ENCODE results near the gene ULK4. TPM values are rescaled to one million over a fixed set of nuclear protein-coding genes. Genes with fewer than 3 reads are reported as not detected.
A peak's percentile ranks its signal among the peaks of the same experiment; 100 is the strongest.

ULK4 gene
- polyA plus RNA-seq, 1 experiment, result 1.6 TPM

DNA sequence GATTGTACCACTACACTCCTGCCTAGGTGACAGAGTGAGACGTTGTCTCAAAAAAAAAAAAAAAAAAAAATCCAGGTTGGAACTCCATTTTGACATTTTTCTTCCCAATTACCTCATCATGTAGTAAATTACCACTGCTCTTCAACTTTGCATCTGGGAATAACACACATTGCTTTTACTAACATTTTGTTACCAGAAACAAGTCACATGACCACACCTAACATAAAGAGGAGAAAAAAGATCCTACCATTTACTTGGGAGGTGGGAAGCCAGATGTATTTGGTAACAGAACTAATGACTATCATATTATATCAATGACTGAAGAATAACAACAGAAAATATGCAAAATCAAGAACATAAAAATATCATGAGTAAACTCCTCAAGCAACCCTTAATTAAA, 49.6 kb downstream of the ULK4 start:
- POLR2A ChIA-PET, result no interaction called here
- Histone ChIP-seq H3K27me3 (ENCODE audit: control insufficient read depth, insufficient read depth, low read length) (no peaks in the 10 kb centered on the region), H3K4me3 (ENCODE audit: low read depth, low read length) (no peak overlapping the region), H3K36me3 (ENCODE audit: control insufficient read depth, insufficient read depth, low read length) (no peaks in the 10 kb centered on the region)
- no peak for DNase-seq (ENCODE audit: low read depth)
- CTCF ChIA-PET, result no interaction called here
- TF ChIP-seq, protein P1, sequence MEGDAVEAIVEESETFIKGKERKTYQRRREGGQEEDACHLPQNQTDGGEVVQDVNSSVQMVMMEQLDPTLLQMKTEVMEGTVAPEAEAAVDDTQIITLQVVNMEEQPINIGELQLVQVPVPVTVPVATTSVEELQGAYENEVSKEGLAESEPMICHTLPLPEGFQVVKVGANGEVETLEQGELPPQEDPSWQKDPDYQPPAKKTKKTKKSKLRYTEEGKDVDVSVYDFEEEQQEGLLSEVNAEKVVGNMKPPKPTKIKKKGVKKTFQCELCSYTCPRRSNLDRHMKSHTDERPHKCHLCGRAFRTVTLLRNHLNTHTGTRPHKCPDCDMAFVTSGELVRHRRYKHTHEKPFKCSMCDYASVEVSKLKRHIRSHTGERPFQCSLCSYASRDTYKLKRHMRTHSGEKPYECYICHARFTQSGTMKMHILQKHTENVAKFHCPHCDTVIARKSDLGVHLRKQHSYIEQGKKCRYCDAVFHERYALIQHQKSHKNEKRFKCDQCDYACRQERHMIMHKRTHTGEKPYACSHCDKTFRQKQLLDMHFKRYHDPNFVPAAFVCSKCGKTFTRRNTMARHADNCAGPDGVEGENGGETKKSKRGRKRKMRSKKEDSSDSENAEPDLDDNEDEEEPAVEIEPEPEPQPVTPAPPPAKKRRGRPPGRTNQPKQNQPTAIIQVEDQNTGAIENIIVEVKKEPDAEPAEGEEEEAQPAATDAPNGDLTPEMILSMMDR (IDR thresholded peaks at IDR 0.05; ENCODE audit: insufficient read depth, low read depth, low read length), result no peak

DNA sequence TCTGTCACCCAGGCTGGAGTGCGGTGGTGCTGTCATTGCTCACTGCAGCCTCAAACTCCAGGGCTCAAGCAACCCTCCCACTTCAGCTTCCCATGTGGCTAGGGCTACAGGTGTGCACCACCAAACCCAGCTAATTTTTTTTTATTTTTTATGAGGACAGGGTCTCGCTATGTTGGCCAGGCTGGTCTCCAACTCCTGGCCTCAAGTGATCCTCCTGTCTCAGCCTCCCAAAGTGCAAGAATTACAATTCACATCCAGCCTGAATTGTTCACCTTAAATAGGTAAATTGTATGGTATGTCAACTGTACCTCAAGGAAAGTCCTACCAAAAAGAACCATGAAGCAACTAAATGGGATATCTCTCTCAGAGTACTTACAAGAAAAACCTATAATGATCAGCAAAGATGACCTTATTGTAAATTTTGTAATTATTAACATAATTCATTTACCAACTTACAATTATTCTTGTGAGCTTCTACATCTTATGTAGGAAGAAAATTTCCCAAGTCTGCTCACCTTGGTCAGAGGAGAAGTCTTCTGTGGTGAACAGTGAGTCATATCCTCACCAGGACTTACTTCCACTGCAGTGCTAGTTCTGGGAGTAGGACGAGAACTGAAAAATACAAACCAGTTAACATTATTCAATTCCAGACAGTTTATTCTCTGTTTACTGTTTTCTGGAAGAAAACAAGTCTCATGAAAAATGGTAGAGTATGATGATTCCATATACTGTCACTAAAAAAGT, 54.4 kb downstream of the ULK4 start:
- DNase-seq (ENCODE audit: low read depth), result no peak
- no peaks in the 10 kb centered on the region for H3K36me3 ChIP-seq (ENCODE audit: control insufficient read depth, insufficient read depth, low read length)
- no peak overlapping the region for H3K4me3 ChIP-seq (ENCODE audit: low read depth, low read length)
- CTCF ChIA-PET, result interaction anchor here (1.7 to 2.8 kb wide), 2 partner anchors 15 to 192 kb away, joined by 5 to 9 read pairs; no protein-coding TSS in a partner anchor
- TF ChIP-seq, protein P1 (IDR thresholded peaks at IDR 0.05; ENCODE audit: insufficient read depth, low read depth, low read length), result no peak
- no peaks in the 10 kb centered on the region for H3K27me3 ChIP-seq (ENCODE audit: control insufficient read depth, insufficient read depth, low read length)
- POLR2A ChIA-PET, result no interaction called here

DNA sequence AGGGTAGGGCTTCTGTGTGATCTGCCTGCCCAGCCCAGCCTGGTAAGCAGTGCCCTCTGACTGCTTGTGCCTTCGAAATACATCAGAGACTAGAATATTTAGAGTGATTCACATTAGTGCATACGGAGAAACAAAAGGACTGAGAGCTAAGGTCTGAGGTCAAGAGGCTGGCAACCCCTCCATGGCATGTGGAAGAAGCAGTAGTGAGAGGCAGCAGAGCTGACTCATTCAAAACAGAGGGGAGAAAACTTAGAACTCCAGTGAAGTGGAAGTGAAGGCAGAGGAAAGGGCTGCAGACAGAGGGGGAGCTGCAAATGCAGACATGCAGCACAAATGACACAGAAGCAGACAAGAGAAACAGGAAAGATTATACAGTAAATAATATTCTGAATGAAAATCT, 61.6 kb downstream of the ULK4 start:
- Histone ChIP-seq H3K36me3 (ENCODE audit: control insufficient read depth, insufficient read depth, low read length) (no peaks in the 10 kb centered on the region), H3K27me3 (ENCODE audit: control insufficient read depth, insufficient read depth, low read length) (no peaks in the 10 kb centered on the region), H3K4me3 (ENCODE audit: low read depth, low read length) (no peak overlapping the region)
- ChIA-PET POLR2A (no interaction called here), CTCF (interaction anchor here (0.9 to 7.0 kb wide), 4 partner anchors 22 to 291 kb away, joined by 3 to 50 read pairs (median 4); no protein-coding TSS in a partner anchor)
- TF ChIP-seq, protein P1 (IDR thresholded peaks at IDR 0.05; ENCODE audit: insufficient read depth, low read depth, low read length), result no peak
- DNase-seq (ENCODE audit: low read depth), result no peak

DNA sequence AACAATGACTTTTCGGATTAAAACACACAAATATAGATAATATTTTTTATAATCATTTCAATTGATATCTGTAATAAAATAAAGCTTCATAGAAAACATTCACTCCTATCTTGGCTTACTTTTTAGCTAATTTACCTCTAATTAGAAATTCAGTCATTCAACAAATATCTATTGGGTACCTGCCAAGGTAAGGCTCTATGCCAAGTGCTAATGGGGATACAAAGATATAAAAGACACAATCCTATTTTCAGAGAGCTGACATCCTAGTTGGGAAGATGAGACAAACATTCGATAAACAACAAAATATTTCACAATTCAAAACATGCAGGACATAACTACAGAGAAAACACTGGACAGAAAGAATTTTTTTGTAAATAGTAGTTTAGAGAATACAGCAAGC, 63.3 kb downstream of the ULK4 start:
- DNase-seq (ENCODE audit: low read depth), result no peak
- Histone ChIP-seq H3K27me3 (ENCODE audit: control insufficient read depth, insufficient read depth, low read length) (no peaks in the 10 kb centered on the region), H3K4me3 (ENCODE audit: low read depth, low read length) (no peak overlapping the region), H3K36me3 (ENCODE audit: control insufficient read depth, insufficient read depth, low read length) (no peaks in the 10 kb centered on the region)
- TF ChIP-seq, protein P1 (IDR thresholded peaks at IDR 0.05; ENCODE audit: insufficient read depth, low read depth, low read length), result no peak
- CTCF ChIA-PET, result interaction anchor here (1.0 to 7.0 kb wide), 5 partner anchors 16 to 545 kb away, joined by 3 to 50 read pairs (median 10); no protein-coding TSS in a partner anchor
- POLR2A ChIA-PET, result no interaction called here

DNA sequence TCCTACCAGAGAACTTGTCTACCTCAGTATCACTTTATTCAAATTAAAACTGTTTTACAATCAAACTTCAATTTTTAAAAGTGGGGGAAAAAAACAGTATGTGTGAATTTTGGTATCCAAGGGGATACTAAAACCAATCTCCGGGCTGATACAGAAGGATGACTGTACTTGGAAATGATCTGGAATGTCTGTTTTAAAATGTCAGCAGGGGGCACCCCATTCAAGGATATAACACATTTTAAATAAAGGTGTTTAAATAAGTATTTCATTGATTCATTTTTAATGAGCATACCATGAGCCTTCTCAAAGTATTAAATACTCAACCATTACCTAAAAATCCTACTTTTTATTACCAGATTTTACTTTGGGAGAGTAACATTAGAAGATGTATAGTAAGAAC, 67.9 kb downstream of the ULK4 start:
- Histone ChIP-seq H3K36me3 (ENCODE audit: control insufficient read depth, insufficient read depth, low read length) (no peaks in the 10 kb centered on the region), H3K27me3 (ENCODE audit: control insufficient read depth, insufficient read depth, low read length) (no peaks in the 10 kb centered on the region), H3K4me3 (ENCODE audit: low read depth, low read length) (no peak overlapping the region)
- ChIA-PET POLR2A (no interaction called here), CTCF (interaction anchor here (1.7 to 7.0 kb wide), 3 partner anchors 206 to 297 kb away, joined by 3 to 50 read pairs (median 32); no protein-coding TSS in a partner anchor)
- no peak for DNase-seq (ENCODE audit: low read depth)
- TF ChIP-seq, protein P1 (IDR thresholded peaks at IDR 0.05; ENCODE audit: insufficient read depth, low read depth, low read length), result peak; percentile 46

Data from BJ (cell line).